H9 (cell line): ENCODE results near the gene SMDT1. TPM values are rescaled to one million over a fixed set of nuclear protein-coding genes. Genes with fewer than 3 reads are reported as not detected.

Experiments used
- DNase-seq: peaks from one replicate; pipeline ENCODE4 v3.0.0-alpha.2; 2017
- H2AFZ ChIP-seq: one replicate; pipeline ENCODE4 v1.6.1; 2013; ENCODE audit warnings: mild to moderate bottlenecking, low read length, control low read depth, moderate library complexity
- H2AK5ac ChIP-seq: 2 replicates; pipeline ENCODE4 v1.6.1; 2013; ENCODE audit warnings: low read length, control low read depth, mixed read lengths; ENCODE audit not compliant: insufficient read length
- H2BK120ac ChIP-seq: one replicate; pipeline ENCODE4 v1.6.1; 2013; ENCODE audit warnings: low read depth, mild to moderate bottlenecking, low read length, control low read depth, inconsistent platforms; ENCODE audit not compliant: poor library complexity, severe bottlenecking
- H2BK12ac ChIP-seq: 2 replicates; pipeline ENCODE4 v1.6.1; 2013; ENCODE audit warnings: low read length, control low read depth, mixed read lengths, low read depth; ENCODE audit not compliant: insufficient read length
- H2BK15ac ChIP-seq: 2 replicates; pipeline ENCODE4 v1.6.1; 2013; ENCODE audit warnings: low read depth, low read length, control low read depth
- H2BK20ac ChIP-seq: one replicate; pipeline ENCODE4 v1.6.1; 2013; ENCODE audit warnings: low read depth, mild to moderate bottlenecking, low read length, control low read depth, inconsistent platforms; ENCODE audit not compliant: poor library complexity, severe bottlenecking
- H2BK5ac ChIP-seq: 2 replicates; pipeline ENCODE4 v1.6.1; 2013; ENCODE audit warnings: low read length, control low read depth, mixed read lengths; ENCODE audit not compliant: insufficient read length
- H3K14ac ChIP-seq: 2 replicates; pipeline ENCODE4 v1.6.1; 2013; ENCODE audit warnings: low read length, control low read depth; ENCODE audit not compliant: insufficient read depth
- H3K18ac ChIP-seq: 2 replicates; pipeline ENCODE4 v1.6.1; 2013; ENCODE audit warnings: low read depth, mild to moderate bottlenecking, mixed read lengths, low read length, control low read depth; ENCODE audit not compliant: insufficient read length
- H3K23ac ChIP-seq: 2 replicates; pipeline ENCODE4 v1.6.1; 2013; ENCODE audit warnings: low read length, control low read depth, mixed read lengths, low read depth; ENCODE audit not compliant: insufficient read length
- H3K23me2 ChIP-seq: 2 replicates; pipeline ENCODE4 v1.6.1; 2013; ENCODE audit warnings: low read depth, mild to moderate bottlenecking, mixed read lengths, low read length, control low read depth; ENCODE audit not compliant: insufficient read length, poor library complexity, severe bottlenecking
- H3K27ac ChIP-seq: 2 replicates; pipeline ENCODE4 v1.5.1; 2013; ENCODE audit warnings: low read length, control low read depth, mixed read lengths, low read depth; ENCODE audit not compliant: insufficient read length
- H3K27me3 ChIP-seq: 2 replicates; pipeline ENCODE4 v1.6.1; 2013; ENCODE audit warnings: low read length, control low read depth, inconsistent platforms; ENCODE audit not compliant: insufficient read depth
- H3K4ac ChIP-seq: 2 replicates; pipeline ENCODE4 v1.6.1; 2013; ENCODE audit warnings: low read depth, mild to moderate bottlenecking, control low read depth, inconsistent platforms, low read length, moderate library complexity
- H3K4me1 ChIP-seq: 2 replicates; pipeline ENCODE4 v1.6.1; 2013; ENCODE audit warnings: low read length, control low read depth, inconsistent platforms; ENCODE audit not compliant: insufficient read depth
- H3K4me2 ChIP-seq: 2 replicates; pipeline ENCODE4 v1.6.1; 2013; ENCODE audit warnings: low read length, control low read depth, mixed read lengths; ENCODE audit not compliant: insufficient read length, insufficient read depth
- H3K56ac ChIP-seq: 2 replicates; pipeline ENCODE4 v1.6.1; 2013; ENCODE audit warnings: low read depth, mild to moderate bottlenecking, mixed read lengths, low read length, control low read depth; ENCODE audit not compliant: insufficient read length
- H3K79me1 ChIP-seq: 2 replicates; pipeline ENCODE4 v1.6.1; 2013; ENCODE audit warnings: low read depth, mild to moderate bottlenecking, moderate library complexity, low read length, control low read depth, inconsistent platforms; ENCODE audit not compliant: insufficient read depth, poor library complexity, severe bottlenecking
- H3K79me2 ChIP-seq: 2 replicates; pipeline ENCODE4 v1.6.1; 2013; ENCODE audit warnings: low read length, control low read depth, inconsistent platforms; ENCODE audit not compliant: insufficient read depth
- H3K9ac ChIP-seq: 2 replicates; pipeline ENCODE4 v1.6.1; 2013; ENCODE audit warnings: low read length, control low read depth, mixed read lengths; ENCODE audit not compliant: insufficient read length; ENCODE audit errors: extremely low read depth
- H3K9me3 ChIP-seq: one replicate; pipeline ENCODE4 v1.6.1; 2013; ENCODE audit warnings: low read depth, low read length, inconsistent platforms; ENCODE audit not compliant: control insufficient read depth
- H3T11ph ChIP-seq: one replicate; pipeline ENCODE4 v1.6.1; 2013; ENCODE audit warnings: mild to moderate bottlenecking, low read length, control low read depth, inconsistent platforms
- H4K20me1 ChIP-seq: one replicate; pipeline ENCODE4 v1.6.1; 2013; ENCODE audit not compliant: control insufficient read depth, insufficient read length, insufficient read depth
- H4K5ac ChIP-seq: 2 replicates; pipeline ENCODE4 v1.6.1; 2013; ENCODE audit warnings: low read depth, mild to moderate bottlenecking, mixed read lengths, low read length, control low read depth; ENCODE audit not compliant: insufficient read length
- H4K8ac ChIP-seq: replicated peaks from 2 replicates; pipeline ENCODE4 v1.6.1; 2013; ENCODE audit warnings: low read length, control low read depth, mixed read lengths, low read depth; ENCODE audit not compliant: insufficient read length
- H4K91ac ChIP-seq: 2 replicates; pipeline ENCODE4 v1.6.1; 2013; ENCODE audit warnings: low read depth, mild to moderate bottlenecking, moderate library complexity, mixed read lengths, low read length, control low read depth; ENCODE audit not compliant: insufficient read length
- H3K27ac Mint-ChIP-seq, 3 experiments: 2 replicates in 2 of 3; 3 replicates in 1 of 3; pipeline ENCODE4 v1.8.0; 2020 to 2021; ENCODE audit warnings: mixed read lengths in 3 of 3, mild to moderate bottlenecking in 1 of 3, moderate library complexity in 1 of 3
- H3K27me3 Mint-ChIP-seq: 2 replicates; pipeline ENCODE4 v1.8.0; 2021; ENCODE audit warnings: low read depth, mild to moderate bottlenecking, moderate library complexity, mixed read lengths
- H3K36me3 Mint-ChIP-seq, 3 experiments: 2 replicates in 2 of 3; 3 replicates in 1 of 3; pipeline ENCODE4 v1.8.0; 2020 to 2021; ENCODE audit warnings: low read depth in 3 of 3, mixed read lengths in 3 of 3; ENCODE audit not compliant: insufficient read depth in 1 of 3
- H3K4me1 Mint-ChIP-seq, 2 experiments: 2 replicates each; pipeline ENCODE4 v1.8.0; 2020; ENCODE audit warnings: mixed read lengths in 2 of 2
- H3K4me3 Mint-ChIP-seq, 2 experiments: 2 replicates in 1 of 2; 3 replicates in 1 of 2; pipeline ENCODE4 v1.8.0; 2020 to 2021; ENCODE audit warnings: mild to moderate bottlenecking in 2 of 2, mixed read lengths in 2 of 2, moderate library complexity in 1 of 2
- H3K9me3 Mint-ChIP-seq, 2 experiments: 2 replicates in 1 of 2; 3 replicates in 1 of 2; pipeline ENCODE4 v1.8.0; 2020; ENCODE audit warnings: mild to moderate bottlenecking in 2 of 2, mixed read lengths in 2 of 2, moderate library complexity in 1 of 2
- WGBS: extraction: QIAGEN DNeasy Blood & Tissue Kit; methylation state at CpG from one replicate; pipeline ENCODE4 v1.1.7; 2013; ENCODE audit warnings: missing lambda C conversion rate, low lambda C conversion rate, mixed read lengths; ENCODE audit not compliant: insufficient read length; ENCODE audit errors: extremely low coverage; 5-methylcytosine and 5-hydroxymethylcytosine counted together
- total RNA-seq: library from RNA; stranded (reverse); gene quantifications from 2 replicates; pipeline ENCODE4 v1.2.1, GENCODE V29; 2021
- TF ChIP-seq, protein P1 (sequence below): fragments of 200-600 bp; sonication (generic); conservative IDR thresholded peaks from 3 replicates; pipeline ENCODE4 v1.8.0; 2021; ENCODE audit warnings: antibody characterized with exemption, mild to moderate bottlenecking

The SMDT1 gene
- total RNA-seq, 1 experiment from 2014 or later: 45.0 TPM

- Histone ChIP-seq H2BK5ac (no peak overlapping the region), H4K8ac (no peak overlapping the region), H3K18ac (no peak overlapping the region), H3K4me2 (no peak overlapping the region), H2AK5ac (no peak overlapping the region), H4K20me1 (no peaks in the 10 kb centered on the region), H3K79me1 (no peaks in the 10 kb centered on the region), H2BK120ac (no peak overlapping the region), H3K27me3 (no peaks in the 10 kb centered on the region), H3K23me2 (peaks cover 6% of the 10 kb centered on the region), H2BK15ac (no peak overlapping the region), H2AFZ (no peak overlapping the region), H3K4me1 (no peaks in the 10 kb centered on the region), H4K5ac (no peak overlapping the region), H3K79me2 (no peaks in the 10 kb centered on the region), H3K23ac (no peak overlapping the region), H3K56ac (no peak overlapping the region), H3K27ac (no peak overlapping the region), H3K14ac (no peak overlapping the region), H3K4ac (no peak overlapping the region; the same call in 1 of the 2 replicates), H3K9me3 (no peaks in the 10 kb centered on the region), H2BK20ac (no peak overlapping the region), H2BK12ac (no peak overlapping the region), H4K91ac (no peak overlapping the region), H3K9ac (no peak overlapping the region), H3T11ph (no peak overlapping the region)
- peaks cover 3 to 4% (median 4%) of the 10 kb centered on the region in 3 experiments; a peak in 3 of 7 replicates for H3K36me3 Mint-ChIP-seq
- H3K27ac Mint-ChIP-seq: no peak overlapping the region
- H3K27me3 Mint-ChIP-seq: peaks cover 6% of the 10 kb centered on the region; the same call in 1 of the 2 replicates
- TF ChIP-seq, protein P1, sequence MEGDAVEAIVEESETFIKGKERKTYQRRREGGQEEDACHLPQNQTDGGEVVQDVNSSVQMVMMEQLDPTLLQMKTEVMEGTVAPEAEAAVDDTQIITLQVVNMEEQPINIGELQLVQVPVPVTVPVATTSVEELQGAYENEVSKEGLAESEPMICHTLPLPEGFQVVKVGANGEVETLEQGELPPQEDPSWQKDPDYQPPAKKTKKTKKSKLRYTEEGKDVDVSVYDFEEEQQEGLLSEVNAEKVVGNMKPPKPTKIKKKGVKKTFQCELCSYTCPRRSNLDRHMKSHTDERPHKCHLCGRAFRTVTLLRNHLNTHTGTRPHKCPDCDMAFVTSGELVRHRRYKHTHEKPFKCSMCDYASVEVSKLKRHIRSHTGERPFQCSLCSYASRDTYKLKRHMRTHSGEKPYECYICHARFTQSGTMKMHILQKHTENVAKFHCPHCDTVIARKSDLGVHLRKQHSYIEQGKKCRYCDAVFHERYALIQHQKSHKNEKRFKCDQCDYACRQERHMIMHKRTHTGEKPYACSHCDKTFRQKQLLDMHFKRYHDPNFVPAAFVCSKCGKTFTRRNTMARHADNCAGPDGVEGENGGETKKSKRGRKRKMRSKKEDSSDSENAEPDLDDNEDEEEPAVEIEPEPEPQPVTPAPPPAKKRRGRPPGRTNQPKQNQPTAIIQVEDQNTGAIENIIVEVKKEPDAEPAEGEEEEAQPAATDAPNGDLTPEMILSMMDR: no peak
- peak overlapping the region in 1 of 2 experiments; percentile 48; a peak in 1 of 5 replicates for H3K4me3 Mint-ChIP-seq
- peaks cover 21 to 23% of the 10 kb centered on the region in 2 experiments for H3K4me1 Mint-ChIP-seq
- no CpG with 5 or more reads among the region's 20 CpGs for WGBS
- H3K9me3 Mint-ChIP-seq: no peaks in the 10 kb centered on the region; a peak in 1 of 5 replicates
- DNase-seq: no peak
Observed at GRCh38 chr22:42076764-42077485, 2.6 kb upstream of the SMDT1 start.
